GM19324 (cell line): ENCODE data around the gene LSM3.

ENCODE experiments used
- ATAC-seq: cut with Tn5 transposase; IDR thresholded peaks from one replicate; pipeline ENCODE4 v1.9.1; 2021; ENCODE audit warnings: mild to moderate bottlenecking, moderate library complexity; ENCODE audit not compliant: unreplicated experiment, low FRiP score

LSM3 gene

DNA sequence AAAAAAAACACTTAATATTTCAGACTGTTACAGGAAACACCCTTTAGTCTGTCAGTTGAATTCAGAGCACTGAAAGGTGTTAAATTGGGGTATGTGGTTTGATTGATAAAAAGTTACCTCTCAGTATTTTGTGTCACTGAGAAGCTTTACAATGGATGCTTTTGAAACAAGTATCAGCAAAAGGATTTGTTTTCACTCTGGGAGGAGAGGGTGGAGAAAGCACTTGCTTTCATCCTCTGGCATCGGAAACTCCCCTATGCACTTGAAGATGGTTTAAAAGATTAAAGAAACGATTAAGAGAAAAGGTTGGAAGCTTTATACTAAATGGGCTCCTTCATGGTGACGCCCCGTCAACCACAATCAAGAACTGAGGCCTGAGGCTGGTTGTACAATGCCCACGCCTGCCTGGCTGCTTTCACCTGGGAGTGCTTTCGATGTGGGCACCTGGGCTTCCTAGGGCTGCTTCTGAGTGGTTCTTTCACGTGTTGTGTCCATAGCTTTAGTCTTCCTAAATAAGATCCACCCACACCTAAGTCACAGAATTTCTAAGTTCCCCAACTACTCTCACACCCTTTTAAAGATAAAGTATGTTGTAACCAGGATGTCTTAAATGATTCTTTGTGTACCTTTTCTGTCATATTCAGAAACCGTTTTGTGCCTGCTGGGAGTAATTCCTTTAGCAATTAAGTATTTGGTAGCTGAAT, 35.9 kb upstream of the LSM3 start:
- ATAC-seq: no peak

DNA sequence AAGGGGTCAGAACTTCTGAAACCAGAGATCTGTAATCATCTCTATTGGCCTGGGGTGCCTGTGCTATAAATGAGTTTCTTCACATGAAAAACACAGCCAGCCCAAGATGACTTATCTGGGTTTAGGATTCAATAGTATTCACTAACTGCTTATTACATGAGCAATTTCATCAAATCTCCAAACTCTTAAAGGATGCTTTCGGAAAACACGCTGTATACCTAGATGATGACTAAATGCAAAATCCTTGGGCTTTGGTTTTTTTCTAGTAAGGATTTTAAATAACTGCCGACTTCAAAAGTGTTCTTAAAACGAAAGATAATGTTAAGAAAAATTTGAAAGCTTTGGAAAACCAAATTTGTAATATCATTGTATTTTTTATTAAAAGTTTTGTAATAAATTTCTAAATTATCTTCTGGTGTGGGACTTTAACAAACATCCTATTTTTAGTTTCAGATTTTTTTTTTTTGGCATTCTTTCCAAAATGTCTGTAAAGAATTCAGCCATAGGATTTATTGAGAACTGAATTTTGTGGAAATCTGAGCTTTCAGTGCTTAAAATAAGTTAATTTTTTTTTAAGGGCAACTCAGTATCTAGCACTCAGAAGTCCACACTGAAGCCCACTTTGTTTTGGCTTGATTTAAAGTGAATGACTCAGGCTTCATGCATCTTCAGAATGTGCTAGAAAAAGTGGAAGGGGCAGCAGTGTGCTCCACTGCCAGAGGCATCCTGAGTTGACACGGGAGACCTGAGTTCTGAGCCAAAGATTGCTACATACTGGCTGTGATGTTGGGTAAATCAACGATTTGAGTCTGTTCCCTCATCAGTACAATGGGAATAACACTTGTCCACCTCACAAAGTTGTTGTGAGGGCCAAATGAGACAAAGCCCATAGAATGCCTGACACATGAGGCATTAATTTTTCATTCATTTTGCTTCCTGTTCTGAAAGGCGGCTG, 35.1 kb upstream of the LSM3 start:
- ATAC-seq: no peak

DNA sequence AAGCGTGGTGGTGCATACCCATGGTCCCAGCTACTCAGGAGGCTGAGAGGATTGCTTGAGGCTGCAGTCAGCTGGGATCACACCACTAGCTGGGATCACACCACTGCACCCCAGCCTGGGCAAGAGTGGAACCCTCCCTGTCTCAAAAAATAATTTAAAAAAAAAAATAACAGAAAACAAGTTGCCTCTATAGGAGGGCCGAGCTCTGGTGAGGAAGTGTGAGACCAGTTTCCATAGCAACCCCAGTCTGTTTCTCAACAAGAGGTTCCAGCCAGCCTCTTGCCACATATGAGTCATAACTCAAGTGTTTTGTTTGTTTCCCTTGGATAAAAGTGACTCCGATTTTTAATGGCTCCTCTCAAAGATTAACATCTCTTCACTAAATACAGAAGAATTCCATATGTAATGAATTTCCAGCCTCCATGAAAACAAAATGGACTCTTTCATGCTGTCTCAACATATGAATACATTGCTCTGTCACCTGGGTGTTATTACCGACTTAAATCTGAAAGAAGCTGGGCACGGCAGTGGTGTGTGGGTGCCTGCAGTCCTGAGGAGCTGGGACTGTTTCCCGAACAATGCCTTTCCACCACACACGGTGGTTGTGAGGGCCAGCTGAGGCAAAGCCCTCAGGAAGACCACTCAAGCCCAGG, 34.1 kb upstream of the LSM3 start:
- peak; percentile 74 for ATAC-seq

DNA sequence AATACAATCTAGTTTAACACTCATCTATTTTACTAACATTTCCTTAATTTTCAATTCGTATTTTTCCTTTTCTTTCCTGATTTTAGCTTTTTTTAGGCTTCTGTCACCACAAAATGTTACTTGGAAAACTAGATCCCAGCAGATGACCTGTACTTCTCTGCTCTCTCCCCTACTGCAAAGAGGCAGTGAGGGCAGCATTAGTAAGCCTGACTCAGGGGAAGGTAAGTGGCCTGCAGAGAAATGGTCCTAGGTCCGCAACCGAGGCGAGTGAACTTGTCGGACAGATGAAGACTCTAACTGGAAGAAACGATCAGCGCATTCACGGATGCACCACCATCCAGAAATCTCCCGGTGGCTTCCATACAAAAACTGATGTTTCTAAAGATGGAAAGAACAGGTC, 33.4 kb upstream of the LSM3 start:
- no peak for ATAC-seq

DNA sequence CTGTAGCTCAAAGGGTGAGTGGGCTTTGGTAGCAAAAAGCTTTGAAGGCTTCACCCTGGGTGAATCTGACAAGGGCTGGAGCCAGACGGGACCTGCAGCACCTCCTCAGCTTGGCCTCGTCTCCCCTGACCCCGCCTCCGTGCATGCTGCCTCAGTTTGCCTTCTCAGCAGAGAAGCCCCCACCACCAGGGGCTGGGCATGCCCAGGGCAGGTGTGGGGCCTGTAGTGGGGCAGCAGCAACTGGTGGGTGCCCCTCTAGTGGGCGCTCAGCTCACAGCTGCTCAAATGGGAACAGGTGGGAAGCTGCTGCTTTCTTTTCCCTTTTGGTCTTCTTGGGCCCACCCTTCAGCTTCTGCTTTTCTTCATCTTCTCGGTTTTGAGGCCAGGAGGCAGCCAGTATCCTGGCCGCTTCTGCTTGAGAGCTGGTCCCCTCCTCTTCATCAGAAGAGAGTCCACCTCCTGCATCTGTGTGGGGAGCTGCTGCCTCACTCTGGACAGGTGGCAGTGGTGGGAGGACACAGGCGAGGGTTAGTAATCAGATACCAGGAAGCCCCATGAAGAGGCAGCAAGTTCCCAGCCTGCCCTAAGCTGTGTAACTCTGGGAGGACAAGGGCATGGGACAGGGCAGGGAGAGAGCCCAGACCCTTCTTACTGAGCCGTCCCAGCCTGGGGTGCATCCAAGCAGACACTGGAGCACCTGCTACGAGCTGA, 32.8 kb upstream of the LSM3 start:
- no peak for ATAC-seq

DNA sequence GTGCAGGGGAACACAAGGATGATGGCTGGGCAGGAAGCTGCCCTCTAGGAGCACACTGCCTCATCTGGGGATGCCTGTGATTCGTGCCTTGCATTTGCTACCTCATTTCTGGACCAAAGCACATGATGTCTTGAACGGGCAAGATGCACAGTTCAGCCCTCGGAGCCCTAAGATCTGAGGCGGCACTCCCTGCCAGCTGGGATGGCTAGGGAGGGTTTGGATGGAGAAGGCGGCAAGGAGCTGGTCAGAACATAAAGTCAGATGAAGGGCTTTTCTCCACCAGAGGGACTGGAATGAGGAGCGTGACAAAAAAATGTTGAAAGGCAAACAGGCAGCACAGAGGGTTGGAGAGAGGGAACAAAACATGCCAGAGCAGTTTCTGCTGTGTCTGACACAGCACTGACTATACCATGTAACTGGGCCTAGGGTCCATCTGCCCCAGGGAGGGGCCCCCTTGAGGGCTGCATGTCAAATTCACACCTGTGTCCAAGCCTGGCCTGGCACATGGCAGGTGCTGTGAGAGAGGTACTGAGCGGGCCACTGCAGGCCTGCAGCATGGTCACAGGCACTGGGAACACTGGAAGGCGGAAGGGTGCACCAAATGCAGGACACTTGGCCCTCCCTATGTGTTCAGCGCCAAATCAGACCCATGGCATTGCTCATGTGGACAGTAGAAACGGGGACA, 32.1 kb upstream of the LSM3 start:
- ATAC-seq: no peak

DNA sequence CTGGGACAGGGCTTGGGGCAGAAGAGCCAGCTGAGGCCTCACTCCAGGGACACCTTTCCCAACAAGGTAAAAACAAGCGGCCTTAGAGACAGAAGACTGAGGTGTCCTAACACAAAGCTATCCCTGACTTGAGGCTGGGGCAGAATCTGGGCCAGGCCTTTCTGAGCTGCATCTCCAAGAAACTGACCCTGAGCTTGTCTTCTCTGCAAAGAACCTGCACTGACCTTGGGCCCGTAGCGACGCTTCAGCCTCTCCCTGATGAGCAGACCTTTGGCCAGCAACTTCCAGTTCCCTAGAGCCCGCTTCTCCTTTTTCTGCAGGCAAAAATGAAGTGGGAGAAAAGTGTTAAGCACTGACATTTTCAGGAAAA, 31.6 kb upstream of the LSM3 start:
- no peak for ATAC-seq

DNA sequence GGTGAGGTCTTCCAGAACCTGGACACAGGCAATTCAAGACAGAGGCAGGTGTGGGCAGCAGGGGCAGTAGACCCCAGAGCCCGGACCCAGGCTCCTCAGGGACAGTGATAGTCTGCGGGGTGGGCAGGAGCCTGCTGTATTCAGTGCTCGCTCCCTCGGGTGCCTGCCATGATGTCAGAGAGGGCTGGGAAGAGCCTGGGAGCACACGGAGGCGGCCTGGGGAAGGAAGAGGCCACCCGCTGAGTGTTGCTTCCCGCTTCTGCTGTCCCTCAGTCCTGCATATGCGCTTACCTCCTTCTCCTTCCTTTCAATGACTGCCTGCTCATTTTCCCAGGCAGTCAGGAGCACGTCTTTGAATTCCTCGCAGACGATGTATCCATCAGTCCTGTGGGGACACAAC, 31.0 kb upstream of the LSM3 start:
- ATAC-seq: no peak

DNA sequence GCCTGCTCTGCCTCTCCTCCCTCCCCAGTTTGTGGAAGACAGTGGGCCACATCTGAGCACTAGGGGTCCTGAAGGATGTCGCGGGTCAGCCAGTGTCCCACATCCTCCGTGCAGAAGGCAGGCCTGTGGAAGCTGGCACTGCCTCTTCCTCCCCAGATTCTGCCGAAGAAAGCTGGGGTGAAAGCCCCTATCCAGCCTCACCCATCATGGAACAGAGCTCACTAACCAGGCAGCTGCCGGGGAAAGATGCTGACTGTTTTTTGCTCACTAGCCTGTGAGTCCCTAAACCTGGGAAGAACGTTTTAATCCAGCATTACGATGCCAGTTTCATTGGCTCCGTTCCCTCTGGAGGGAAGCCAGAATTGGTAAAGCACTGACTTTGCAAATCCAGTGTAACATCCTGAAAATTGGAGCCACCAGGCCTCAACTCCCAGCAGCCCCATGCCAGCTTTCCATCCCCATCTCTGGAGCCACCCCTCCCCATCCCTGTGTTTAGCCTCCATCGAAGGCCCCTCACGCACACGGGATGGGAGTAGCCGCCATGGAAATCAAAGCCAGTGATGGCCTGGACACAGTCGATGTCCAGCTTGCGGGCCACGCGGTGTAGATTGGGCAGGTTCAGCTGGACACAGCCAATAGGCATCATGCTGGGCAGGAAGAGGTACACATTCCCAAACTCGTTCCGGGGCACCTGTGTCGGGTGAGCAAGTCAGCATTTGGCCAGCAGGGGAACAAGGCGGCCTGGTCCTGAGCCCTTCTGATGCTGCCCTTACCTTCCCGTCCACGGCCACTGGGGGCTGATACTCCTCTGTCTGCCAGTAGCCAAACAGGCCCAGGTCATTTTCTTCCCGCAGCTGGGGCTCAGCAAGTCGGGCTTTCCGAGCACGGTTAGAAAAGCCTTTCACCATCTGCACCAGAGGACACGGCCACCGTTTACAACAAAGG, 30.3 kb upstream of the LSM3 start:
- ATAC-seq: no peak

DNA sequence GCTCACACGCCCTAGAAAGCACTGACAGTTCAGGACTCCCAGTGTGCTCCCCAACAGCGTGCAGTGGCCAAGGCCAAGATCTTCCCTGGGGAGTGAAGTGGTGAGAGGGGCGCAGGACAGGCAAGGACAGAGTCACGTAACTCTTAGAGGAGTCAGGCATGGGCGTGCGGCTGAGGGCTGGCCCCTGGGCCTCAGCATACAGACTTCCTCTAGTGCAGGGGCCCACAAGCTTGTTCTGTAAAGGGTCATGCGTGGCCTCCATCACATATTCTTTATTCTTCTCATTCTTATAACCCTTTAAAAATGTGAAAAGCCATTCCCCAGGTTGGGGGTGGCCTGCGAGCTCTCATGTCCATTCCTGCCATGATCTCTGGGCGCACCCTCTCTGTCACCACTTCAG, 28.5 kb upstream of the LSM3 start:
- no peak for ATAC-seq

DNA sequence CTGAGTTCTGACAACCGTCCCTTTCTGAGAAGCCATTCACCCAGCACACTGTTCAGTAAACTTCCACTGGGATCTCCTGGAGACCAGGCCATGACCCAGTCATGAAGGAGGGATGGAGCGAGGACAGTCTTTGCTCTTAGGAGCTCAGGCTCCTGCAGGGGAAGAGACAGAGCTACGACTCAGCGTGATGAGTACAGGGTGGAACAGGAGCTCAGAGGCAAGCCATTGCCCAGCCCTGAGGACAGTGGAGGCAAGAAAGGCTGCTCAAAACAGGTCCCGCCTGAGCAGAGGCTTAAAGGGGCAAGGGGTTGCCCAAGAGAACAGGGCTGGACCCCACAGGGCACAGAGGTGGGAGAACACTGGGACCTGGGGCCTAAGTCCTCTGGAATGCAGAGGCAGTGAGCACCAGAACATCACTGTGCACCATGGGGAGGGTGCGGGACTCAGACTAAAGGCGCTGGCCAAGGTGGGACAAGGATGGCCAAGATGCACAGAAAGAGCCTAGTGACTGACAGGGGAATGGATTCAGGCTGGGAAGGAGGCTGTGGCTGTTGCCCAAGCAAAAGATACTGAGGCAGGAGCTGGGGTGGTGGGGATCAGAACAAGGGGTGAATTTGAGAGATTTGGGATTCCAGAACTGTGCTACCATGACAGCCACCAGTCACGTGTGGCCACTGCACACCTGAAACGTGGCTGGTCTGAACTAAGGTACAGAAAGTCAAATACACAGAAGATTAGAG, 28.0 kb upstream of the LSM3 start:
- no peak for ATAC-seq

DNA sequence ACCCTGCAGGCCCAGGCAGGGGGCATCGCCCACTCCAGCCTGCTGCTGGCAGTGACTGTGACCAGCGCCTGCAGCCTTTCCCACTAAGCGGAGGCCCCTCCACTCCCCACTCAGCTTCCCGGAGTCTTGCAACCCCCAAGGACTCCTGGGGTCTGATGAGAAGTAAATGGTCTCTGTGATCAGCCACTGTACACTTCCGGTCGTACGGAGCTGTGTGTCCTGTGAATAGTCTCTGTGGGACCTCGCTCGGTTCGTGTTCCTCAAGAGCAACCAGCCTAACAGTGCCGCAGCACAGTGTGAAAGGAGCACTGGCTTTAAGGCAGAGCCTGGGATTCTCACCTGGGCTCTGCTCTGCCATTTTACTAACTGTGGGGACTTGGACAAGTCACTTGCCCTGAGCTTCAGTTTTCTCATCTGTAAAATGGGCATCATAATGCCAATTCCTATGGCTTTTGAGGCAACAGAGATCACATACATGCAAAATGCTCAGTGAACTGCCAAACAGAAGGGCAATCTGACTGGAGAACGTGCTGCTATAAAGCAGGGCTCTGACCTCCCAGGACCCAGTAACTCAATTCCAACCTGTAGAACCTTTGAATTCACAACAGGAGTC, 27.0 kb upstream of the LSM3 start:
- ATAC-seq: no peak

DNA sequence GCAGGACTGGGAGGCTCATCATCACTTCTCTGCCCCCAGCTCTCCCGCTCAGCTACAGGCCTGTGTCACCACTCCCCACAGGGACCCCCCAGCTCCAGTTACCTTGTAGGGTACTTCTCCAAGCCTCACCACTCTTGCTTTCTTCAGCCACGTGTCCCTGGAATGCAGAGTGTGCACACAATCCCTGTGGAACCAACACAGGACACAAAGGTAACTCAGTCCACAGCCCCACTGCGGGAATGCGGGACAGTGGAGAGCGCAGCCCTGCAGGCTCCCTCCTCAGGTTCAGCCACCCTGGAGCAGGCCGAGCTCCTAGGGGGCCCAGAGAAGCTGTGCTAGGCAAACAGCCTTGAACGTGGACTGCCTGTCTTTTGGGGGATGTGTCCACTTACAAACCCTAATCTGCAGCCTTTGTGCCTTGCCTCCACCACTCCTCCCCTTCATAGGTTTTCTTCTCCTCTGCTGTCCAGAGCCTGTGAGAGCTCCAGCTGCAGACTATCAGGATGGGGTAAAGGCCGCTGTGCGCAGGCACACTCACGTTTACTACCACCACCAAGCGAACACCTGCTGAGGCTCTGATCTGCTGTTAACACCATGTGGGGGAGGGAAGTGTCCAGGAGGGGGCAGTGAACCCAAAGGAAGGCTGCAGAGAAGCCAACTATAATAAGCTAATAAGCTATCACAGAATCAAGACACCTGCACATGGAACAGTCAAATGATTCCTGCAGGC, 26.2 kb upstream of the LSM3 start:
- ATAC-seq: no peak

DNA sequence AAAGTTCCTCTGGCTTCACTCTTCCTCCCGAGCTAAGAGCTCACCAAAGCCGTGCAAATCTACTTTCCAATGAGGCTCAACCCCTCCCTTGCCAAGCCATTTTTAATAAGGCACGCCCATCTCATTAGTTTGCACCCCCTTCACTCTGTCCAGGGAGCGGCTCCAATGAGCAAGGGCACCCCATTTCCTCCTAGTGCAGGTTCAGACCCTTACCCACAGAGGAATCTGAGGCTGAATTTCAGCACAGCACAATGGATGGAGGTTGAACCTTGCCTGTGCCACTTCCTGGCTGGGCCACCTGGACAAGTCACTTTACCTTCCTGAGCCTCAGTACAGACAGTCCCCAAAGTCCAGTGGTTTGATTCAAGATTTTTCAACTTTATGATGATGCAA, 25.7 kb upstream of the LSM3 start:
- ATAC-seq: no peak

DNA sequence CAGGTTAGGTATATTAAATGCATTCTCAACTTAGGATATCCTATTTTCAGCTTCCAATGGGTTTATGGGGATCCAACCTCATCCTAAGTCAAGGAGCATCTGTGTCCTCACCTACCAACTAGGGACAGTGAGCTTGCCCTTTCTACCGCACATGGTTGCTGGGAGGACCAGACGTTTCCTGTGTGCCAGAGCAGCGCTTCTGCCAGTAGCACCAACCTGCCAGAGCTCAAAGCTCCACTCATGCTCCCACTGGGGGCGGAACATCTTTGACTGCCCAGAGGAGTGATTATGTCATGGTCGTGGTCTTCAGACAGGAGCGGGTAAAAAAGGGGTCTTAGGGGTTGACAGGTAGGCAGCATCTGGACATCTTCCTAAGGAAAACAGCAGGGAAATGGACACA, 25.0 kb upstream of the LSM3 start:
- no peak for ATAC-seq

DNA sequence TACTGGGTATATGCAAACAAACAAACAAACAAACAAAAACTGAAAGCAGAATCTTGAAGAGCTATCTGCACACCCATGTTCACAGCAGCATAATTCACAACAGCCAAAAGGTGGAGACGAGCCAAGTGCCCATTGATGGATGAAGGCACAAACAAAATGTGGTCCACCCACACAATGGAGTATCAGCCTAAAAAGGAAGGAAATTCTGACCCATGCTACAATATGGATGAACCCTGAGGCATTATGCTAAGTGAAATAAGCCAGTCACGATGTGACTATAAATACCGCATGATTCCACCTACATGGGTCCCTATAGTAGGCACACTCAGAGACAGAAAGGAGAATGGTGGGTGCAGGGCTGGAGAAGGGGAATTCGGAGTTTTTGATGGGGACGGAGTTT, 24.3 kb upstream of the LSM3 start:
- no peak for ATAC-seq

DNA sequence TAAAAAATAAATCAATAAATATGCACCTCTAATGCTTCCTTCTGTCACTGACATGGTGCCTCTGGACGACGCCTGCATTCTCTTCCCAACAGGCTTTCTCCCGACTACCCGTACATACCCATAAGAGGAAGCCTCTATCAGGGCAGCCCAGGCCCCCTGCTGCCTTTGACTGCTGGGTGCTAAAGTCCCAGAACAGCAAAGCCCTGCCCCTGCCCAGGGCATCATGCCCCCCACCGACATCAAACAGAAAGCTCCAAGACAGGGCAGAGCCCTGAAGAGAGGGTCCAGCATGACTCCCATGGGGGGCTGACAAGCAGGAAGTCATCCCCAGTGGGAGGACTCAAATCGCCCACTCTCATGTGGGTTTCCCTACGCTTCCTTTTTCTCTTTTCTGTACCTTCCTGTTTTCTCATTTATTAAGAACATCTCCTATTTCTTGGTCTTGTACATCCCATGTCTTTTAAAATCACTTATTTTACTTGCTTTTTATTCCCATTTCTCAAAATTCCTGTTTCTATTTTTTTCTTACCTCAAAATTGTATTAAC, 23.6 kb upstream of the LSM3 start:
- ATAC-seq: no peak
